GM23338 (cell line): Measurements from ENCODE around the gene PPM1H. TPM values are rescaled to one million over a fixed set of nuclear protein-coding genes. Genes with fewer than 3 reads are reported as not detected.
A peak's percentile ranks its signal among the peaks of the same experiment; 100 is the strongest.

Source experiments
- ATAC-seq: fragments of 200-7000 bp; cut with Tn5 transposase; 3 replicates; pipeline ENCODE4 v1.9.1; 2020
- DNase-seq: peaks from one replicate; pipeline ENCODE4 v3.0.0-alpha.2; 2015; ENCODE audit warnings: low spot score
- H2AFZ ChIP-seq: fragments of 200-600 bp; sonication (generic); 2 replicates; pipeline ENCODE4 v1.8.0; 2016; ENCODE audit warnings: antibody characterized with exemption, mild to moderate bottlenecking, moderate library complexity
- H3F3A ChIP-seq: fragments of 200-600 bp; sonication (generic); replicated peaks from 2 replicates; pipeline ENCODE4 v1.8.0; 2017; ENCODE audit warnings: antibody characterized with exemption, mixed run types, low read depth
- H3K27ac ChIP-seq: fragments of 200-600 bp; sonication (generic); 2 replicates; pipeline ENCODE4 v1.6.1; 2016; ENCODE audit warnings: low read depth
- H3K27me3 ChIP-seq: fragments of 200-600 bp; sonication (generic); 2 replicates; pipeline ENCODE4 v1.8.0; 2016; ENCODE audit warnings: mild to moderate bottlenecking, mixed run types, moderate library complexity; ENCODE audit not compliant: insufficient read depth
- H3K36me3 ChIP-seq: fragments of 200-600 bp; sonication (generic); 2 replicates; pipeline ENCODE4 v1.8.0; 2016; ENCODE audit warnings: mild to moderate bottlenecking; ENCODE audit not compliant: insufficient read depth
- H3K4me1 ChIP-seq: fragments of 200-600 bp; sonication (generic); 2 replicates; pipeline ENCODE4 v1.8.0; 2016; ENCODE audit warnings: mild to moderate bottlenecking, moderate library complexity; ENCODE audit not compliant: insufficient read depth
- H3K4me2 ChIP-seq: fragments of 200-600 bp; sonication (generic); 2 replicates; pipeline ENCODE4 v1.7.1; 2017; ENCODE audit warnings: mixed run types
- H3K4me3 ChIP-seq: fragments of 200-600 bp; sonication (generic); 2 replicates; pipeline ENCODE4 v1.6.1; 2016; ENCODE audit warnings: mixed run types
- H3K79me2 ChIP-seq: fragments of 200-600 bp; sonication (generic); replicated peaks from 2 replicates; pipeline ENCODE4 v1.8.0; 2017; ENCODE audit warnings: mild to moderate bottlenecking; ENCODE audit not compliant: insufficient read depth
- H3K9me2 ChIP-seq: fragments of 200-600 bp; sonication (generic); 2 replicates; pipeline ENCODE4 v1.8.0; 2017; ENCODE audit not compliant: insufficient read depth
- H4K20me1 ChIP-seq: fragments of 200-600 bp; sonication (generic); replicated peaks from 2 replicates; pipeline ENCODE4 v1.8.0; 2017; ENCODE audit warnings: mild to moderate bottlenecking; ENCODE audit not compliant: insufficient read depth
- H3K27ac Mint-ChIP-seq: 2 replicates; pipeline ENCODE4 v1.8.0; 2020; ENCODE audit warnings: inconsistent platforms, mild to moderate bottlenecking, moderate library complexity, mixed read lengths
- H3K27me3 Mint-ChIP-seq: 3 replicates; pipeline ENCODE4 v1.8.0; 2022; ENCODE audit warnings: low read depth, mild to moderate bottlenecking, moderate library complexity, mixed read lengths, inconsistent platforms; ENCODE audit not compliant: insufficient read depth, poor library complexity
- H3K36me3 Mint-ChIP-seq: 3 replicates; pipeline ENCODE4 v1.8.0; 2021; ENCODE audit warnings: low read depth, mild to moderate bottlenecking, inconsistent platforms, moderate library complexity, mixed read lengths
- H3K4me1 Mint-ChIP-seq: 3 replicates; pipeline ENCODE4 v1.8.0; 2020; ENCODE audit warnings: mild to moderate bottlenecking, inconsistent platforms, mixed read lengths
- H3K4me3 Mint-ChIP-seq: 3 replicates; pipeline ENCODE4 v1.8.0; 2021; ENCODE audit warnings: moderate library complexity, mild to moderate bottlenecking, inconsistent platforms, mixed read lengths
- H3K9me3 Mint-ChIP-seq: 3 replicates; pipeline ENCODE4 v1.8.0; 2020; ENCODE audit warnings: moderate library complexity, mild to moderate bottlenecking, inconsistent platforms, mixed read lengths
- CREB1 ChIP-seq: fragments of 250-450 bp; sonication (Bioruptor Pico); IDR thresholded peaks from 2 replicates; pipeline ENCODE4 v1.5.0; 2020; ENCODE audit warnings: low read depth, mild to moderate bottlenecking, moderate library complexity
- ETS1 ChIP-seq: IDR thresholded peaks from 2 replicates; pipeline ENCODE4 v1.6.1; 2016; ENCODE audit warnings: antibody characterized with exemption
- EZH2 ChIP-seq: fragments of 200-600 bp; sonication (generic); IDR thresholded peaks from one replicate; pipeline ENCODE4 v1.8.0; 2017; ENCODE audit warnings: antibody characterized with exemption, mild to moderate bottlenecking, low read depth; ENCODE audit not compliant: unreplicated experiment
- EZH2phosphoT487 ChIP-seq: fragments of 200-600 bp; sonication (generic); IDR thresholded peaks from one replicate; pipeline ENCODE4 v1.8.1; 2018; ENCODE audit warnings: antibody characterized with exemption; ENCODE audit not compliant: unreplicated experiment
- JUNB ChIP-seq: IDR thresholded peaks from one replicate; pipeline ENCODE4 v1.6.1; 2016; ENCODE audit warnings: antibody characterized with exemption; ENCODE audit not compliant: unreplicated experiment
- NANOG ChIP-seq: IDR thresholded peaks from 2 replicates; pipeline ENCODE4 v1.6.1; 2016; ENCODE audit warnings: antibody characterized with exemption, borderline replicate concordance
- POLR2AphosphoS5 ChIP-seq: IDR thresholded peaks from 2 replicates; pipeline ENCODE4 v1.6.1; 2016; ENCODE audit warnings: antibody characterized with exemption, low read depth
- REST ChIP-seq: IDR thresholded peaks from one replicate; pipeline ENCODE4 v1.6.1; 2018; ENCODE audit warnings: antibody characterized with exemption; ENCODE audit not compliant: unreplicated experiment
- STAT1 ChIP-seq: IDR thresholded peaks from one replicate; pipeline ENCODE4 v1.6.1; 2016; ENCODE audit warnings: antibody characterized with exemption; ENCODE audit not compliant: unreplicated experiment
- ZNF114 ChIP-seq: fragments of 250-450 bp; sonication (Bioruptor Pico); IDR thresholded peaks from 2 replicates; pipeline ENCODE4 v1.5.0; 2020; ENCODE audit warnings: mild to moderate bottlenecking, moderate library complexity
- ZNF331 ChIP-seq: fragments of 250-450 bp; sonication (Bioruptor Pico); IDR thresholded peaks from 2 replicates; pipeline ENCODE4 v1.5.0; 2020; ENCODE audit warnings: low read depth, mild to moderate bottlenecking, moderate library complexity
- ZNF462 ChIP-seq: fragments of 250-450 bp; sonication (Bioruptor Pico); IDR thresholded peaks from 2 replicates; pipeline ENCODE4 v1.5.0; 2020; ENCODE audit warnings: mild to moderate bottlenecking, moderate library complexity
- polyA plus RNA-seq: library from polyadenylated mRNA; unstranded; fragments of >200 nt; fragmentation: Nextera tagmentation; extraction: Ambion mirVana; gene quantifications from 2 replicates; pipeline ENCODE4 v1.2.1, GENCODE V29; 2016
- total RNA-seq: library from RNA; depleted of rRNA; stranded (reverse); fragments of >200 nt; shearing (Covaris generic); gene quantifications from 2 replicates; pipeline ENCODE4 v1.2.3, GENCODE V29; 2014
- TF ChIP-seq, protein P1 (sequence below), 2 experiments: fragments of 200-600 bp in 1 of 2; sonication (generic) in 1 of 2; conservative IDR thresholded peaks; 2 replicates each; pipeline versions ENCODE4 v1.5.1 to v1.6.1; 2016 to 2017; ENCODE audit warnings: antibody characterized with exemption in 2 of 2, low read depth in 2 of 2, mild to moderate bottlenecking in 2 of 2, moderate library complexity in 1 of 2

The PPM1H gene
- total and polyA plus RNA-seq, 2 experiments from 2014 or later, result 11.4 to 41.2 TPM

GRCh38 chr12:62684570-62685295 is 250.2 kb downstream of the PPM1H start:
- peaks cover 15% of the 10 kb centered on the region; the same call in 1 of the 2 replicates for H3K9me2 ChIP-seq
- no peak overlapping the region for H2AFZ ChIP-seq
- H3K4me3 Mint-ChIP-seq, result no peak overlapping the region
- peaks cover 31% of the 10 kb centered on the region for H3K4me1 Mint-ChIP-seq
- H3K27me3 Mint-ChIP-seq, result peaks cover 10% of the 10 kb centered on the region
- no peaks in the 10 kb centered on the region; the same call in 1 of the 2 replicates for H3K79me2 ChIP-seq
- H3K36me3 Mint-ChIP-seq, result peaks cover 37% of the 10 kb centered on the region
- H3K27me3 ChIP-seq, result no peaks in the 10 kb centered on the region
- H3K4me3 ChIP-seq, result peak overlapping the region; percentile 7; the same call in 1 of the 2 replicates
- DNase-seq (peak; percentile 31), ATAC-seq (peak; percentile 75)
- peaks cover 25% of the 10 kb centered on the region for H3K4me1 ChIP-seq
- H3K9me3 Mint-ChIP-seq, result no peaks in the 10 kb centered on the region
- no peak for TF ChIP-seq REST
- no peak for TF ChIP-seq CREB1 (CRISPR knock-in tag)
- no peak for TF ChIP-seq NANOG
- TF ChIP-seq, protein P1, sequence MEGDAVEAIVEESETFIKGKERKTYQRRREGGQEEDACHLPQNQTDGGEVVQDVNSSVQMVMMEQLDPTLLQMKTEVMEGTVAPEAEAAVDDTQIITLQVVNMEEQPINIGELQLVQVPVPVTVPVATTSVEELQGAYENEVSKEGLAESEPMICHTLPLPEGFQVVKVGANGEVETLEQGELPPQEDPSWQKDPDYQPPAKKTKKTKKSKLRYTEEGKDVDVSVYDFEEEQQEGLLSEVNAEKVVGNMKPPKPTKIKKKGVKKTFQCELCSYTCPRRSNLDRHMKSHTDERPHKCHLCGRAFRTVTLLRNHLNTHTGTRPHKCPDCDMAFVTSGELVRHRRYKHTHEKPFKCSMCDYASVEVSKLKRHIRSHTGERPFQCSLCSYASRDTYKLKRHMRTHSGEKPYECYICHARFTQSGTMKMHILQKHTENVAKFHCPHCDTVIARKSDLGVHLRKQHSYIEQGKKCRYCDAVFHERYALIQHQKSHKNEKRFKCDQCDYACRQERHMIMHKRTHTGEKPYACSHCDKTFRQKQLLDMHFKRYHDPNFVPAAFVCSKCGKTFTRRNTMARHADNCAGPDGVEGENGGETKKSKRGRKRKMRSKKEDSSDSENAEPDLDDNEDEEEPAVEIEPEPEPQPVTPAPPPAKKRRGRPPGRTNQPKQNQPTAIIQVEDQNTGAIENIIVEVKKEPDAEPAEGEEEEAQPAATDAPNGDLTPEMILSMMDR (conservative IDR thresholded peaks at IDR 0.05; ENCODE audit: low read depth in 2 of 2), result no peak
- no peak for TF ChIP-seq EZH2
- TF ChIP-seq EZH2phosphoT487, result no peak
- no peak for TF ChIP-seq POLR2AphosphoS5
- no peak for TF ChIP-seq ZNF114
- TF ChIP-seq JUNB, result no peak
- TF ChIP-seq ETS1, result no peak
- TF ChIP-seq ZNF331 (CRISPR knock-in tag), result no peak
- TF ChIP-seq ZNF462, result no peak
- TF ChIP-seq STAT1, result no peak
- 0 out of 2 replicates have a peak, but pooled peaks cover 4% of the 10 kb centered on the region for H3K36me3 ChIP-seq
- no peaks in the 10 kb centered on the region for H4K20me1 ChIP-seq
- H3K4me2 ChIP-seq, result peak overlapping the region; percentile 60
- H3K27ac ChIP-seq, result peak overlapping the region; percentile 64
- H3F3A ChIP-seq, result peaks cover 9% of the 10 kb centered on the region; the same call in 1 of the 2 replicates
- peak overlapping the region; percentile 79; the same call in 1 of the 2 replicates for H3K27ac Mint-ChIP-seq
